Gastroesophageal sphincter (tissue), 3 donors: ENCODE results near the gene NGDN.

Source experiments
- CTCF ChIP-seq, 4 experiments: fragments of 200-600 bp in 2 of 4; fragments of 450-650 bp in 2 of 4; sonication (generic) in 1 of 4; IDR thresholded peaks; one replicate each; pipeline ENCODE4 v1.5.1; 2017 to 2019; ENCODE audit warnings: antibody characterized with exemption in 4 of 4, mild to moderate bottlenecking in 2 of 4, moderate library complexity in 2 of 4
- EP300 ChIP-seq: sonication (generic); formaldehyde crosslinking; IDR thresholded peaks from one replicate; pipeline ENCODE4 v1.6.1; 2017; ENCODE audit warnings: antibody characterized with exemption, mild to moderate bottlenecking
- POLR2A ChIP-seq, 2 donors: fragments of 450-650 bp; IDR thresholded peaks; one replicate each; pipeline ENCODE4 v1.6.1; 2017; ENCODE audit warnings: antibody characterized with exemption in 2 of 2, mild to moderate bottlenecking in 2 of 2, moderate library complexity in 1 of 2
- POLR2AphosphoS5 ChIP-seq: sonication (generic); formaldehyde crosslinking; IDR thresholded peaks from one replicate; pipeline ENCODE4 v1.6.1; 2017; ENCODE audit warnings: antibody characterized with exemption

GRCh38 chr14:23442721-23443356 is 26.7 kb upstream of the NGDN start:
- TF ChIP-seq POLR2A (IDR thresholded peaks at IDR 0.05) (no peak), EP300 (no peak), CTCF (IDR thresholded peaks at IDR 0.05) (no peak), POLR2AphosphoS5 (no peak)
